Nephron progenitor cell (in vitro differentiated cells): ENCODE measurements around the gene ITSN1.
A peak's percentile ranks its signal among the peaks of the same experiment; 100 is the strongest.
"Not testable (repeated sequence)": the region's sequence is repeated elsewhere in the genome, so short reads cannot be mapped to it uniquely, and the experiment has no call there.

Source experiments
- DNase-seq: peaks from one replicate; pipeline ENCODE4 v3.0.0; 2021
- H3K27ac Mint-ChIP-seq: 2 replicates; pipeline ENCODE4 v1.8.0; 2021; ENCODE audit warnings: mild to moderate bottlenecking, moderate library complexity, mixed read lengths
- H3K27me3 Mint-ChIP-seq: 2 replicates; pipeline ENCODE4 v1.8.0; 2021; ENCODE audit warnings: mild to moderate bottlenecking, low read depth, mixed read lengths; ENCODE audit not compliant: poor library complexity
- H3K36me3 Mint-ChIP-seq: 2 replicates; pipeline ENCODE4 v1.8.0; 2021; ENCODE audit warnings: low read depth, mixed read lengths
- H3K4me1 Mint-ChIP-seq: 2 replicates; pipeline ENCODE4 v1.8.0; 2021; ENCODE audit warnings: mixed read lengths
- H3K4me3 Mint-ChIP-seq: 2 replicates; pipeline ENCODE4 v1.8.0; 2021; ENCODE audit warnings: mild to moderate bottlenecking, moderate library complexity, mixed read lengths
- H3K9me3 Mint-ChIP-seq: 2 replicates; pipeline ENCODE4 v1.8.0; 2021; ENCODE audit warnings: mild to moderate bottlenecking, moderate library complexity, mixed read lengths
- TF ChIP-seq, protein P1 (sequence below): fragments of 200-600 bp; sonication (generic); IDR thresholded peaks from 2 replicates; pipeline ENCODE4 v1.5.0; 2021; ENCODE audit warnings: antibody characterized with exemption

ITSN1 gene

DNA sequence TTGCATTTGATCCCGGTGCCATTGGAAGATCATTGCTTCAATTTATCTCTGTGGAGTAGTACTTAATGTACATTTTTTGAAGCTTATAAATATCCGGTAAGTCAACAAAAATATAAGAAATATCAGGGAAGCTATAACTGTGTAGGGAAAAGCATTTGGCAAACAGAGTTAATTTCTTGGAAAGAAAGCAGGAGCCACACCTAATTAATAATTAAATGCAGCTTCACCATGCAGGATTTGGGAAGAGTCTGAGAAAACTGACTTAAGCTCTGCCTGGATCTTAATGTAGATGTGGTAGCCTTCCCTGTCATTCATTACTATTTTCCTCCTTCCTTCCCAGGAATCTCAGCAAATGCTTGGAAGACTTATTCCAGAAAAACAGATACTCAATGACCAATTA, 138.8 kb downstream of the ITSN1 start:
- no peaks in the 10 kb centered on the region for H3K4me1 Mint-ChIP-seq
- H3K27me3 Mint-ChIP-seq: peaks cover 4% of the 10 kb centered on the region
- no peak for DNase-seq
- peaks cover 29% of the 10 kb centered on the region for H3K9me3 Mint-ChIP-seq
- H3K27ac Mint-ChIP-seq: no peak overlapping the region
- TF ChIP-seq, protein P1, sequence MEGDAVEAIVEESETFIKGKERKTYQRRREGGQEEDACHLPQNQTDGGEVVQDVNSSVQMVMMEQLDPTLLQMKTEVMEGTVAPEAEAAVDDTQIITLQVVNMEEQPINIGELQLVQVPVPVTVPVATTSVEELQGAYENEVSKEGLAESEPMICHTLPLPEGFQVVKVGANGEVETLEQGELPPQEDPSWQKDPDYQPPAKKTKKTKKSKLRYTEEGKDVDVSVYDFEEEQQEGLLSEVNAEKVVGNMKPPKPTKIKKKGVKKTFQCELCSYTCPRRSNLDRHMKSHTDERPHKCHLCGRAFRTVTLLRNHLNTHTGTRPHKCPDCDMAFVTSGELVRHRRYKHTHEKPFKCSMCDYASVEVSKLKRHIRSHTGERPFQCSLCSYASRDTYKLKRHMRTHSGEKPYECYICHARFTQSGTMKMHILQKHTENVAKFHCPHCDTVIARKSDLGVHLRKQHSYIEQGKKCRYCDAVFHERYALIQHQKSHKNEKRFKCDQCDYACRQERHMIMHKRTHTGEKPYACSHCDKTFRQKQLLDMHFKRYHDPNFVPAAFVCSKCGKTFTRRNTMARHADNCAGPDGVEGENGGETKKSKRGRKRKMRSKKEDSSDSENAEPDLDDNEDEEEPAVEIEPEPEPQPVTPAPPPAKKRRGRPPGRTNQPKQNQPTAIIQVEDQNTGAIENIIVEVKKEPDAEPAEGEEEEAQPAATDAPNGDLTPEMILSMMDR: no peak
- H3K36me3 Mint-ChIP-seq: peaks cover 76% of the 10 kb centered on the region
- H3K4me3 Mint-ChIP-seq: no peak overlapping the region

DNA sequence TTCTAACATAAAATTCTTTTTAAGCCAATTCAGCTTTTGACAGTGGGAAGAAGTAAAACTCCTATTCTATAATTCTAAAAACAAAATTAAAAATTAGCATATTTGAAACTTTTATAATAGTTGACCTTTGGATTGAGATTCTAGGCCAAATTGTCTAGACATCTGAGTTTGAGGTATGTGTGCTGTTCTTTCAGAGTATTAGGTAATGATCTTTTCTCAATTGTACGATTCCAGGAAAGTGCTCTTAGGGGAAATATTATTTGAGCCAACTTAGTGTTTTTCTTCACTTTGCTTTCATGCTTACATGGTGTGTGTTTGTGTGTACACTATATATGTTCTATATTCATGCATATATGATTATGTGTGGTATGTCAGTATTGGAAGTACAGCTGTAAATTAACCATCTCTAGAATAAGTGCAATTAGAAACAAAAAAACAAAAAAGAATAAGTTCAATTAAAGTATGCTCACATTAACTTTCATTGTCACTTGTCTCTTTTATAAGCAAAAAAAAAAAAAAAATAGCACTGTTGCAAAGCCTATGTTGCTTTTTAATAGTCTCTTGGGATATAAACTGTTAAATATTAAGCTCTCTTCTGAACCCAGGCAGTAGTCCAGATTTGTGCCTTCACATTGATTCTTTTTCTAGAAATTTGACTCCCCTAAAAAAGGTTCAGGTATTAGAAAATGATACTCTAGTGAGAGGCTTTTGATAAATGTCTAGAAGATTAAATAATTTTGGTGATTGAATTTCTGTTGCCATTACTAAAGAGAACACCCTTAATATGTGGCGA, 141.1 kb downstream of the ITSN1 start:
- Mint-ChIP-seq H3K36me3 (peaks cover 61% of the 10 kb centered on the region), H3K4me3 (no peak overlapping the region), H3K9me3 (peaks cover 17% of the 10 kb centered on the region), H3K27me3 (peaks cover 4% of the 10 kb centered on the region), H3K4me1 (peaks cover 5% of the 10 kb centered on the region), H3K27ac (no peak overlapping the region)
- no peak for DNase-seq
- TF ChIP-seq, protein P1: no peak

DNA sequence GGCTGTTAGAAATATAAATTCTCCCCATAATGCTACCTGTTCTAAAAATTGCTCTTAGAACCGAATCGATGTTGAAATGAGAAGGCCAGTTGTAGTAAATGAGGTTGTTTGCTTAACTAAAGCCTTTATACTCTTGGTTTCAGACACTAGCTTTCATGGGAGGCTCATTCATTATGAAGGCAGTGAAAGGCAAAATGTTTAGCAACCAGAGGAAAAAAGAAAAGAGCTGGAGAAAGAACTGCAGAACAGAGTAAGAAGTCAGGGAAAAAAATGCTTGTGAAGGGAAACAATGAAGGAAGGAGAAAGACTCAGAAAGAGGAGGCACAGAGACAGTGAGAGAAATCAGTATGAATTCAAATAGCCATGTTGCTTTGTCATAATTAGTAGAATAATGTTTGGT, 145.1 kb downstream of the ITSN1 start:
- peaks cover 31% of the 10 kb centered on the region for H3K36me3 Mint-ChIP-seq
- no peak for DNase-seq
- TF ChIP-seq, protein P1: no peak
- H3K4me3 Mint-ChIP-seq: no peak overlapping the region
- peak overlapping the region; percentile 68 for H3K27ac Mint-ChIP-seq
- no peaks in the 10 kb centered on the region for H3K27me3 Mint-ChIP-seq
- H3K4me1 Mint-ChIP-seq: peaks cover 5% of the 10 kb centered on the region
- H3K9me3 Mint-ChIP-seq: no peaks in the 10 kb centered on the region

DNA sequence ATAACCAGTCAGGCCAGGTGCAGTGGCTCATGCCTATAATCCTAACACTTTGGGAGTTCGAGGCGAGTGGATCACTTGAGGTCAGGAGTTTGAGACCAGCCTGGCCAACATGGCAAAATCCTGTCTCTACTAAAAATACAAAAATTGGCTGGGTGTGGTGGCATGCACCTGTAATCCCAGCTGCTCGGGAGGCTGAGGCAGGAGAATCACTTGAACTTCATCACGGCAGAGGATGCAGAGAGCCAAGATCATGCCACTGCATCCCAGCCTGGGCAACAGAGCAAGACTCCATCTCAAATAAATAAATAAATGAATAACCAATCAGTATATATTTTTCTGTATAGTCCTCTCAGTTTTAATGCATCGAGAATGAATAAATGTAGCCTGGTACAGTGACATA, 146.1 kb downstream of the ITSN1 start:
- H3K27me3 Mint-ChIP-seq, H3K27ac Mint-ChIP-seq, H3K4me1 Mint-ChIP-seq, H3K4me3 Mint-ChIP-seq, H3K9me3 Mint-ChIP-seq, DNase-seq: not testable (repeated sequence)
- peaks cover 31% of the 10 kb centered on the region for H3K36me3 Mint-ChIP-seq

DNA sequence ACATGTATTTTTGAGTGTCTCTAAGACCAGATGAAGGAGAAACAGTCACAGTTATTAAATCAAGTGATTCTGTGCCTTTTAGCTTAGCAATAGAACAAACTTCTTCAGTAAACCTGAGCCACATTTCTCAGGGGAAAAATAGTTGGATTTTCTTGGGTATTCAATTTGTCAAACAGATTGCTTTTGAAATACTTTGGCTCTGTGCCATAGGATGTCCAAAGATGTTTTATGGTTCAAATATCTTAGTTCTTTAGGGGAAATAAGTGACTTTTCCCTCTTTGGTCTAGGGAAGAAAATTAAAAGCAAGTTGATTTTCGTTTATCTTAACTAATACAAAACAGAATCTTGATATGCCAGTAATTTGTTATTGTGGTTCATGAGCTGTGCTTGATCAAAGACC, 147.4 kb downstream of the ITSN1 start:
- Mint-ChIP-seq H3K4me1 (peaks cover 5% of the 10 kb centered on the region), H3K27ac (no peak overlapping the region), H3K9me3 (no peaks in the 10 kb centered on the region), H3K27me3 (no peaks in the 10 kb centered on the region), H3K36me3 (peaks cover 39% of the 10 kb centered on the region), H3K4me3 (no peak overlapping the region)
- no peak for DNase-seq
- TF ChIP-seq, protein P1: no peak

DNA sequence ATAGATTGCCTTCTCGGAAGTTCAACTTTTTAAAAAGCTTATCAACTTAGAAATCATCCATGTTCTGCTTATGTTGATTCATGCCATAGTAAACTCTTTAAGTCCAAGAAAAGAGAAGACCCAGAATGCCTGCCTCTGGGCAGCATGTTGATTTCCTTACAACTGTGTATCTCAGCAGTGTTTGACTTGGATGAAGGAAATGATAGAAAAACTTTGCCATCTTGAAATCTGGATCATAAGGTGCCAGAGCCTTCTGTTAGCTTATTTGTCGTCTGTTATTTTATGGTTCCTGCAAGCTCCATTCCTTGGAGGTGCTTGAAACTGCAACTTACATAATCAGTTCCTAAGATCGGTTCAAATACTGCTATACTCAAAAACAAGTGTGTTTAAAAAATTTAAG, 148.8 kb downstream of the ITSN1 start:
- Mint-ChIP-seq H3K4me3 (no peak overlapping the region), H3K27ac (no peak overlapping the region), H3K27me3 (no peaks in the 10 kb centered on the region), H3K4me1 (peaks cover 5% of the 10 kb centered on the region), H3K36me3 (peaks cover 47% of the 10 kb centered on the region), H3K9me3 (no peaks in the 10 kb centered on the region)
- TF ChIP-seq, protein P1: no peak
- DNase-seq: no peak
